GM21367 (cell line): ENCODE measurements around the gene ATE1.

Source experiments
- ATAC-seq: cut with Tn5 transposase; IDR thresholded peaks from one replicate; pipeline ENCODE4 v1.9.1; 2021; ENCODE audit not compliant: unreplicated experiment

The ATE1 gene

GRCh38 chr10:121741248-121741792, 186.5 kb downstream of the ATE1 start:
- no peak for ATAC-seq

GRCh38 chr10:121740069-121740468, 187.8 kb downstream of the ATE1 start:
- ATAC-seq = no peak

GRCh38 chr10:121739114-121739513, 188.7 kb downstream of the ATE1 start:
- no peak for ATAC-seq

- no peak for ATAC-seq
Observed at GRCh38 chr10:121736315-121737130, 191.3 kb downstream of the ATE1 start.

GRCh38 chr10:121735263-121735662, 192.6 kb downstream of the ATE1 start:
- ATAC-seq = no peak

GRCh38 chr10:121734589-121735045, 193.2 kb downstream of the ATE1 start:
- no peak for ATAC-seq

GRCh38 chr10:121732656-121733445, 195.0 kb downstream of the ATE1 start:
- no peak for ATAC-seq

GRCh38 chr10:121732172-121732571, 195.7 kb downstream of the ATE1 start:
- ATAC-seq = no peak

GRCh38 chr10:121724282-121724681, 203.5 kb downstream of the ATE1 start:
- no peak for ATAC-seq

- ATAC-seq = no peak
Observed at GRCh38 chr10:121722665-121723064, 205.2 kb downstream of the ATE1 start.

- no peak for ATAC-seq
Observed at GRCh38 chr10:121721257-121721656, 206.6 kb downstream of the ATE1 start.

- ATAC-seq = no peak
Observed at GRCh38 chr10:121715969-121716368, 211.9 kb downstream of the ATE1 start.

- no peak for ATAC-seq
Observed at GRCh38 chr10:121715076-121715475, 212.8 kb downstream of the ATE1 start.

- no peak for ATAC-seq
Observed at GRCh38 chr10:121713486-121713885, 214.3 kb downstream of the ATE1 start.

GRCh38 chr10:121710971-121711370, 216.9 kb downstream of the ATE1 start:
- no peak for ATAC-seq

GRCh38 chr10:121710207-121710606, 217.6 kb downstream of the ATE1 start:
- ATAC-seq = no peak

- ATAC-seq = no peak
Observed at GRCh38 chr10:121709675-121710073, 218.2 kb downstream of the ATE1 start.

GRCh38 chr10:121708728-121709674, 218.8 kb downstream of the ATE1 start:
- no peak for ATAC-seq

- no peak for ATAC-seq
Observed at GRCh38 chr10:121702351-121703320, 225.2 kb downstream of the ATE1 start.

- ATAC-seq = no peak
Observed at GRCh38 chr10:121700416-121700815, 227.4 kb downstream of the ATE1 start.
